Breast epithelium (tissue), 3 donors: ENCODE results near the gene COL9A3.

ENCODE experiments used
- CTCF ChIP-seq, 3 donors: fragments of 450-650 bp; IDR thresholded peaks; one replicate each; pipeline ENCODE4 v1.5.1; 2016 to 2017; ENCODE audit warnings: antibody characterized with exemption in 3 of 3, mild to moderate bottlenecking in 3 of 3, moderate library complexity in 3 of 3
- POLR2A ChIP-seq: fragments of 450-650 bp; IDR thresholded peaks from one replicate; pipeline ENCODE4 v1.6.1; 2016; ENCODE audit warnings: antibody characterized with exemption, mild to moderate bottlenecking, moderate library complexity
- POLR2AphosphoS5 ChIP-seq, 3 donors: sonication (generic); formaldehyde crosslinking; IDR thresholded peaks; one replicate each; pipeline ENCODE4 v1.6.1; 2017; ENCODE audit warnings: antibody characterized with exemption in 3 of 3

- no peak for TF ChIP-seq POLR2AphosphoS5 (IDR thresholded peaks at IDR 0.05)
- no peak for TF ChIP-seq CTCF (IDR thresholded peaks at IDR 0.05)
- TF ChIP-seq POLR2A = no peak
Observed at GRCh38 chr20:62776692-62777527, 39.9 kb upstream of the COL9A3 start.
